ENCODE results near the gene ADAMTS15. TPM values are rescaled to one million over a fixed set of nuclear protein-coding genes. Genes with fewer than 3 reads are reported as not detected.

The ADAMTS15 gene
- total and polyA plus RNA-seq, 2 donors (not counting 3 experiments of a cell fraction or from before 2014, with no cell fraction given), result 0.08 TPM; not detected in 1

- no peak overlapping the region for H3K27ac ChIP-seq (ENCODE audit: insufficient read depth, low read depth, low read length)
- TF ChIP-seq FOS (IDR thresholded peaks at IDR 0.05; ENCODE audit: borderline replicate concordance, insufficient read depth, low read length), result no peak
- no peak for TF ChIP-seq MYC (IDR thresholded peaks at IDR 0.05; ENCODE audit: low read depth, low read length)
- no peak for TF ChIP-seq JUN (IDR thresholded peaks at IDR 0.05; ENCODE audit: borderline replicate concordance, insufficient read depth, insufficient read length, low read depth)
- TF ChIP-seq POLR2A (IDR thresholded peaks at IDR 0.05; ENCODE audit: low read depth, low read length), result no peak
- TF ChIP-seq CTCF (IDR thresholded peaks at IDR 0.05; ENCODE audit: extremely low read depth in 1 of 2, insufficient read depth in 1 of 2, low read depth in 1 of 2, low read length in 2 of 2), result no peak
- no peak for TF ChIP-seq GATA2 (IDR thresholded peaks at IDR 0.05; ENCODE audit: insufficient read depth, insufficient read length, low read depth, low read length)
- no peak for TF ChIP-seq POLR2AphosphoS5 (IDR thresholded peaks at IDR 0.05; ENCODE audit: insufficient read depth, low read depth, low read length)
- no peak for TF ChIP-seq MAX (IDR thresholded peaks at IDR 0.05; ENCODE audit: insufficient read depth, insufficient read length)
- no peak for TF ChIP-seq EZH2 (IDR thresholded peaks at IDR 0.05; ENCODE audit: borderline replicate concordance, low read depth, low read length, severe bottlenecking)
- H3K9me1 ChIP-seq (replicated peaks; ENCODE audit: control insufficient read depth, extremely low read depth, insufficient read depth, low read length), result no peaks in the 10 kb centered on the region
- no TSS peak for BruUV-seq (replicated peaks)
- H3K27me3 ChIP-seq (ENCODE audit: control insufficient read depth in 2 of 2, insufficient read depth in 2 of 2, low read length in 2 of 2), result peaks cover 1 to 2% of the 10 kb centered on the region in 2 experiments
- H3K9me3 ChIP-seq (replicated peaks; ENCODE audit: control insufficient read depth, insufficient read depth, low read length), result no peaks in the 10 kb centered on the region
- ChIA-PET CTCF (interaction anchor here (1.1 to 2.2 kb wide), 3 partner anchors 10 to 399 kb away, joined by 3 to 7 read pairs (median 6); no protein-coding TSS in a partner anchor), POLR2A (no interaction called here)
- no peaks in the 10 kb centered on the region for H3K4me1 ChIP-seq (ENCODE audit: control insufficient read depth, extremely low read depth, insufficient read depth, low read length)
- FAIRE-seq, result no peak
- no peaks in the 10 kb centered on the region for H3K79me2 ChIP-seq (ENCODE audit: control insufficient read depth, insufficient read depth, low read length)
- dilution Hi-C loops (cut with MboI; ENCODE audit: extremely low pct_ligation_motif_present, low sequenced_read_pairs) (no loop called here), intact Hi-C loops (cut with micrococcal nuclease) (no loop called here)
- DNase-seq (ENCODE audit: low read depth, low spot score), result no peak
- no peaks in the 10 kb centered on the region for H4K20me1 ChIP-seq (replicated peaks; ENCODE audit: control insufficient read depth, extremely low read depth, insufficient read depth, low read length)
- H3K36me3 ChIP-seq (ENCODE audit: control insufficient read depth in 2 of 2, extremely low read depth in 1 of 2, insufficient read depth in 2 of 2, low read length in 2 of 2), result no peaks in the 10 kb centered on the region
- no peak overlapping the region for H3K4me2 ChIP-seq (ENCODE audit: insufficient read depth, low read length)
- no peak overlapping the region for H3K4me3 ChIP-seq (replicated peaks in 1 of 3; ENCODE audit: insufficient read depth in 1 of 3, low read depth in 1 of 3, low read length in 3 of 3)
- H3K9ac ChIP-seq (replicated peaks; ENCODE audit: extremely low read depth, insufficient read depth, low read length), result no peak overlapping the region
- H2AFZ ChIP-seq (ENCODE audit: low read depth, low read length), result no peak overlapping the region
Measured at GRCh38 chr11:130462931-130463330, 14.5 kb downstream of the ADAMTS15 start.

Measured in endothelial cell of umbilical vein (primary cell).